HG03342 (cell line): Measurements from ENCODE around the gene IL22RA1.

Experiments used
- ATAC-seq: cut with Tn5 transposase; IDR thresholded peaks from one replicate; pipeline ENCODE4 v1.9.1; 2021; ENCODE audit warnings: mild to moderate bottlenecking, moderate library complexity; ENCODE audit not compliant: unreplicated experiment

The IL22RA1 gene

DNA sequence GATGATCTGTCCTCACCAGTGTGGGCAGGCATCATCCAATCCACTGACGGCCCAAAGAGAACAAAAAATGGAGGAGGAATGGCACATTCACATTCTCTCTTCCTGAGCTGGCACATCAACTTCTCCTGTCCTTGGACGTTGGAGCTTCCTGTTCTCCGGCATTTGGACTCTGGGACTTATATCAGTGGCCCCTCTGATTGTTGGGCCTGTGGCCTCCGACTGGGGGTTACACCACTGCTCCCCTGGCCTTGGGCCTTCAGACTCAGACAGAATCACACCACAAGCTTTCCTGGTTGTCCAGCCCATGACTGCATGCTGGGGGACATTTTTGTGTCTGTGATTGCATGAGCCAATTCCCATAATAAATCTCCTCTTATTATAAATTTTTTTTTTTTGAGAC, 24.1 kb upstream of the IL22RA1 start:
- ATAC-seq = no peak

DNA sequence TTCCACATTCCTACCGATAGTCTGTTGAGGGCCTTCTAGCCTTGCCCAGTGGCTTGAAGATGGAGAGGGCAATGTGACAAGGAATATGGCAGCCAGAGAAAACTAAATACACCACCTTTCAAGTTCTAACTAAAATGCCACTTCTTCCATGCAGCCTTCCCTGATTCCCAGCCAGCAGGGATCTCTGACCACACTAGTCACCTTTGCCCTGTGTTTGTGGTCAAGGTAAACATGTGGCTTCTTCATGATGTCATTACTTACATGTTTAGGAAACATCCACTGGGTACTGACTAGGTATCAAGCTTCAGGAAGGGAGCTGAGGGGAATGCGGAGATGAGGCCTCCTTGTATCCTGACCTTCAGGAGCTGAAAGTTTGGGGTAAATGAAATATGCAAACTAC, 22.6 kb upstream of the IL22RA1 start:
- ATAC-seq = no peak

DNA sequence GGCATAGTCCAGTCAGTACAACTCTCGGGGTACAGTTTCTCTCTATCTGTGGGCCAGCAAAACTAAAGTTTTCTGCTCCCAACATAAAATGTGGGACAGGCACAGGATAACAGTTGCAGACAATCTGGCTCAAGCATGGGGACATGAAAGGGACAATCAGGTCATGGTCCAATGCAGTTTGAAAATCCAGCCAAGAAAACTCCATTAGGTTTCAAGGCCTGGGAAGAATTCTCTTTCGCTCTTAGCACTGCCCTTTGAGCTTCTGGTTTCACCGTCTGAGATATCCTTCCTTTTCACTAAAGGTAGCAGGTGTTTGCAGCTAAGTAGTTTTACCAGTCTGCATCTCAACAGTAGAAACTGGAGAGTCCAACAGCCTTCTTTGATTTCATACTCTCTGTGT, 21.1 kb upstream of the IL22RA1 start:
- ATAC-seq = no peak

DNA sequence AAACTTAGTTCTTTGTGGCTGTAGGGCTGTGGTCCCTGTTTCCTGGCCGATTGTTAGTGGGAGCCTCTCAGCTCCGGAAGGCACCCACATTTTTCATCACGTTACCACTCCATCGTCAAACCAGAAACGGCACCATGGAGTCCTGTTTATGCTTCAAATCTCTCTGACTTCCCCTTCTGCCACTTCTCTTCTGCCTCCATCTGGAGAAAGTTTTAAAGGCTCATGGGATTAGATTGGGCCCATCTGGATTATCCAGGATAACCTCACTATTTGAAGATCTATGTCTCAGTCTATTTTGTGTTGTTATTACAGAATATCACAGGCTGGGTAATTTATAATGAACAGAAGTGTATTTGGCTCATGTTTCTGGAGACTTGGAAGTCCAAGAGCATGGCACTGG, 19.3 kb upstream of the IL22RA1 start:
- no peak for ATAC-seq

DNA sequence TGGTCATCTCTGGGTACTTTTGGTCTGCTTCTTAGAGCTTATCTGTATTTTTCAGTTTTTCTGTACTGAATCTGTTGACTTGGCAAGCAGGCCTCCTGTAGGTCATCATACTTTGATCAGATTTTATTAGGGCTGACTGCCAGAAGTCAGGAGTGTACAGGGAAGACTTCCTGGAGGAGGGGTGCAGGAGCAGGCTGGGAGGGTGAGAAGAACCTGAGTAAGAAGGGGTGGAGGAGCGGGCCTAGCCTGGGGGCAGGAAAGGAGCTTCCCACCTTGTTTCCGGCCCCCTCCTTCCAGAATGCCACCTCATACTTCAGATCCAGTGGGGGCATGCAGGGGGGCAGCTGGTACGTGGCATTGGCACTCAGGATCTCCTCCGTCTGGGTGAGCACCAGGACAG, 18.3 kb upstream of the IL22RA1 start:
- no peak for ATAC-seq

GRCh38 chr1:24159366-24159765, 16.4 kb upstream of the IL22RA1 start:
- no peak for ATAC-seq

DNA sequence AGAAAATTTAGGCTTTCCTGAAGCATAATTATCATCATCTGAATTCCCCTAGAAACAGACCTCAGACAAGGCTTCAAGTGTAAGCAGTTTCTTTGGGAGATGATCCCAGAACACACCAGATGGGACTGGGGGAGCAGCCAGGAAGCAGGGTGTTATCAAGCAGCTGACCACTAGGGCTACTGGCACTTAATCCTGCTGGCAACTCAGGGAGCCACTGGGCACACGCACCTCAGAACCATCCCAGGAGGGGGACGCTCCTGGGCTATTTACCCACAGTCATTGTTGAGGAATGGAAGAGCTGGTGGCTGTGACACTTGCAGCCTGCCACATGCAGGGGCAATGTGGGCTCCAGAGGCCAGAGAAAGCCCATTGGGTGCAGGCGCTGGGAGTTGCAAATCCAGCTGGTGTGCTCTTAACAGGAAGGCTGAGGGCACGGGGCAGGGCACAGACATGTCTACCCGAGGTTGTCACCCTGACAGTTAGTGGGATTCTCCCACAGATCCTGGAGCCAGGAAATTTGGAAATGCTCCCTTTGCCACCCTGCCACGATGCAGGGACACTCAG, 15.1 kb upstream of the IL22RA1 start:
- ATAC-seq = no peak

DNA sequence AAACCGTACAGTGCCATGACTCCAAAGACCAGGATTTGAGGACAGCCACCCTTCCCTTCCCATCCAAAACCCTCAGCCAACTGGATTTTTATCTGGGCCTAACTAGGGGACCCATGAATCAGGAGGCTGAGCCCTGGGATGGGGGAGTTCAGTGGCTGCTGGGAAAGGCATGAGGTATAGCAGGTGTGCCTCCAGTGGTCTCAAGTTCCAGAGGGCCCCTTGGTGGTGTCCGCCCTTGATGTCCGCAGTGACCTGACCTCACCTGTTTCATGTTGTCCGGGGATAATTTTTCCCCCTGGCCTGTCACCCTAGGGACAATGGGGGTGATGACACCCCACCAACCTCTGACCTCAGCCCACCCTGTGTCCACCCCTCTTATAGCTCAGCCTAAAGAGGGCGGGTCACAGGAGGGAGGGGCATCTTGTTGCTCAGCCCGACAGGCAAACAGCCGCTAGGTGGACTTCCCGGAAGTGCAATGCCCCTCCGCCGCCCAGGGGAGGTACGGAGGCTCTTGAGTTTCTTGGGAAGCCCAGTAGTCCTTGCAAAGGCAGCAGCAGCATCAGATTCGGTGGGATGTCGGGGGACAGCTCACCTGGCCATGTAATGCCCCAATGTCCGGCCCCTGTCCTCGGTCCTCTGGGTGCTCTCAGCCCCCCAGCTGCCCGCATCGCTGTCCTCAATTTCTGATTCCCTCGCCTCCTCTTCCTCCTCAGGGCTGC, 13.8 kb upstream of the IL22RA1 start:
- ATAC-seq = no peak

DNA sequence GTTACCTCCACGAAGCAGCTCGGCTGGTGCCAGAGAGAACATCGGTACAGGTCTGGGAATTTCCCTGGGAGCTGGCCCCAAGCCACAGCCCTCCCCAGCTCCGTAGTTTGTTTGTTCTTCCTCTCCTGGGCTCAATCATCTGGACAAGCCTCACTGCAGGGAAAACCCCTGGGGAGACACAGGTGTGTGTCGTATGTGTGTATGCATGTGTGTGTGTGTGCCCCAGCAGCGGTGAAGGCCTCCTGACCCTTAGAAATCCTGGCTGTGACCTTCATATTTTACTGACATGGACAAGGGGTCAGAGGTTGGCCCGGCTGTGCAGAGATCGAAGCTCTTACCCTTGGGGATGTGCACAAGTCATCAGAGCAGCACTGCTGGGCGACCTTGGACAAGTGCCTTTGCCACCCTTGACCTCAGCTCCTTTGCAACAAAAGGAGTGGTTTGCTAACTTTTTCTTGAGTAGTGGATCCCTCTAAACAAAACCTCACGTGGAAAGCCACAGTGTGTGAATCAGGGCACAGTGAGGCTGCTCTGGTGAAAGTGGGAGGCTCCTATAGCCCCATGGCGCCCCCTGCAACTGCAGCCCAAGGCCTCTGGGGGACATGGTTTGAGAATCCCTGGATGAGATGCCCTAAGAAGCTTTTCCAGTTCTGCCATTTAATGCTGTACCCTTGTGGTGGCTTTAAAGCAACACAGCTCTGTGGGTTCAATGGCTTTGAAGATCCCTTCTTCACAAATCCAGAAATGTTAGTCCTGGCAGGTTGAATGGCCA, 12.3 kb upstream of the IL22RA1 start:
- no peak for ATAC-seq

- no peak for ATAC-seq
These were observed 11.3 kb upstream of the IL22RA1 start for GRCh38 chr1:24154215-24154614.

- ATAC-seq = no peak
These were observed 9.9 kb upstream of the IL22RA1 start for GRCh38 chr1:24152631-24153494.

DNA sequence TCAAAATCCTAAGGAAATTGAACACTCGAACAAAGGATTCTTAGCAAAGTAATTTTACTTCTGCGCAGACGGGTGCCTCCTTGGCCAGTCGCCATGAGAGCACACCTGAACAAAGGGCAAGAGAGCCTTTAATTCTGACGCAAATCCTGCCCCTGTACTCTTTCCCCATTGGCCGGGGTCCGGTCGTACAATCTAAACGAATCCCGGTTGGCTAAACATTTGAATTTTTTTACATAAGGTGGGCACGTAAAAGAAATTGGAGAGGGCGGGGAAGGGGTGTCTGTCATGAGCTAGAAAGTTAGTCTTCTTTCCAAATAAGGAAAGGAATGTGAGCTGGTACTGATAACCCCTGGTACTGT, 8.2 kb upstream of the IL22RA1 start:
- no peak for ATAC-seq

- peak; percentile 61 for ATAC-seq
These were observed 7.6 kb upstream of the IL22RA1 start for GRCh38 chr1:24150234-24151174.

DNA sequence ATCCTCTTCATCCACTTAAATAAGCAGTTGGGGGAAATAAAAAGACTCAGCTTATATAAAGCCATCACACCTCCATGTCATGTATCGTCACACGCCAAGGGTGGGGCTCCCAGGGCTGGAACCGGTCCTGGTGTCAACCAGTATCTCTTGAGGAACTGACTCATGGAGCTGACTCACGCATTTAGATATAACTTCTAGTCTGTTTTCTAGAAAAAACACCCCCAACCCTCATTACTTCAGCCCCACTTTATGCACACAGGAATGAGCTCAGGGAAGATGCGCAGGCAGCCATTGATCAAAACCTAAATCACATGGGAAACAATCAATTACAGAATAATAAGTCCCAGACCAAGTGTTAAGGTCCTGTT, 6.9 kb upstream of the IL22RA1 start:
- ATAC-seq = no peak

- ATAC-seq = no peak
These were observed 4.9 kb upstream of the IL22RA1 start for GRCh38 chr1:24147816-24148215.

DNA sequence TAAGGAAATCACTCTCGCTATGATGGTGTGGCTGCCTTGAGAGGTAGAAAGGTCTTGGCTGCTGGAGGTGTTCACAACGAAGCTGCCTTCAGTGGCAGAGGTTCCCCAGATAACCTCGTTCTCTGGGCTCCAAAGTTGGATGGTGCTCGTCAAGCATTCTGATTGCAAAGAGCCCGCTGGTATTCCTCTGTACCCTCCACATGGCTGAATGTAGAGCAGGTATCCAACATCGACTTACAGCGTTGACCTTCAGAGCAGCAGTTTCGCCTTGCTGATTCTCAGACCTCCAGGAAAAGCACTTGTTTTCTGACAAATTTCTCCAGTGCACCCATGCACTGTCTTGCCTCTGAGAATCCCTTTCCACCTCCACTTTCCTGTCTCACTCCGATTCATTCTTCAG, 4.3 kb upstream of the IL22RA1 start:
- no peak for ATAC-seq

- no peak for ATAC-seq
These were observed 1.5 kb downstream of the IL22RA1 start for GRCh38 chr1:24141311-24141997.

- no peak for ATAC-seq
These were observed 2.2 kb downstream of the IL22RA1 start for GRCh38 chr1:24140741-24141181.

GRCh38 chr1:24139841-24140425, 3.0 kb downstream of the IL22RA1 start:
- no peak for ATAC-seq

GRCh38 chr1:24139222-24139489, 3.8 kb downstream of the IL22RA1 start:
- ATAC-seq = no peak
